ENCODE results near the gene ABCA6. TPM values are rescaled to one million over a fixed set of nuclear protein-coding genes. Genes with fewer than 3 reads are reported as not detected.

The ABCA6 gene
- total RNA-seq, 1 donor from 2014 or later = not detected

DNA sequence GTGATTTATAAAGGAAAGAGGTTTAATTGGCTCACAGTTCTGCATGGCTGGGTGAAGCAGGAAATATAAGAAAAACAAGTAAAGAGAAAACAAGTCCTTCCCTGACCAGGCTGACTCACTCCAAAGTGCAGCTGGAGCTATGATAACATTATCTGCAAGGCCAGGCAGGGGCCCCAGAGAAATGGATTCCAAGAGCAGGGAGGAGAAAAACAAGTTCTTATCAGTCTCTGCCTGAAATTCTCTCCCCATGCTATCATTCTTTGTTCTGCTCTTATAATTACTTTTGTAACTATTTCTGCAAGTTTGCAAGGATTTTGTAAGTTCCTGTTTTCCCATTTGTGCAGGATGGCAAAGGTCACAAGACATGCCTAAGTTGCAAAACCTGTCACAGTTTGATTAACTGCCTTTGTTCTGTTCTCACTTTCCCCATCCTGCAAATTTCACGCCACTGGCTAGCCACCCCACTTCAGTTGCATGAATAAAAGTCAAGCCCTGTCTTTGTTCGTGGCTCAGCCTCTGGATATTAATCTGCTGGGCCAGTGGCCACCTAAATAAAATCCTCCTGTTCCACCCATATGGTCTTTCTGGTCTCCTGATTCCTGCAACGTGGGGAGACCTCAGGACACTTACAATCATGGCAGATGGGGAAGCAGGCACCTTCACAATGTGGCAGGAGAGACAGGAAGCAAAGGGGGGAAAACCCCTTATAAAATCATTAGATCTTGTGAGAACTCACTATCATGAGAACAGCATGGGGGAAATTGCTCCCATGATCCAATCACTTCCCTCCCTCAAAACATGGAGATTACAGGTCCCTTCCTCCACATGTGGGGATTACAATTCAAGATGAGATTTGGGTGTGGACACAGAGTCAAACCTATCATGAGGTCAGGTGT is 94.1 kb downstream of the ABCA6 start:
- Histone ChIP-seq H3K4me3 (no peak overlapping the region), H3K36me3 (no peaks in the 10 kb centered on the region), H3K9me3 (ENCODE audit: low read depth) (no peaks in the 10 kb centered on the region), H3K79me2 (ENCODE audit: low read depth) (no peaks in the 10 kb centered on the region), H3K4me1 (no peaks in the 10 kb centered on the region), H4K20me1 (ENCODE audit: low read depth) (no peaks in the 10 kb centered on the region), H3K27me3 (no peaks in the 10 kb centered on the region), H3K9ac (no peak overlapping the region), H3K4me2 (no peak overlapping the region), H3F3A (ENCODE audit: low read depth) (no peaks in the 10 kb centered on the region), H3K27ac (no peak overlapping the region), H2AFZ (replicated peaks) (no peak overlapping the region)
- no peak overlapping the region for H3K4me3 Mint-ChIP-seq
- DNase-seq (ENCODE audit: low spot score) = no peak
- no peaks in the 10 kb centered on the region for H3K27me3 Mint-ChIP-seq (ENCODE audit: insufficient read depth, low read depth)
- peaks cover 17% of the 10 kb centered on the region for H3K9me3 Mint-ChIP-seq
- H3K4me1 Mint-ChIP-seq = peaks cover 20% of the 10 kb centered on the region
- H3K27ac Mint-ChIP-seq = peak overlapping the region; percentile 46
- TF ChIP-seq CTCF (IDR thresholded peaks at IDR 0.05) (no peak), EZH2 (IDR thresholded peaks at IDR 0.05) (no peak), EZH2phosphoT487 (IDR thresholded peaks at IDR 0.05) (no peak)
- H3K36me3 Mint-ChIP-seq = peaks cover 4% of the 10 kb centered on the region

DNA sequence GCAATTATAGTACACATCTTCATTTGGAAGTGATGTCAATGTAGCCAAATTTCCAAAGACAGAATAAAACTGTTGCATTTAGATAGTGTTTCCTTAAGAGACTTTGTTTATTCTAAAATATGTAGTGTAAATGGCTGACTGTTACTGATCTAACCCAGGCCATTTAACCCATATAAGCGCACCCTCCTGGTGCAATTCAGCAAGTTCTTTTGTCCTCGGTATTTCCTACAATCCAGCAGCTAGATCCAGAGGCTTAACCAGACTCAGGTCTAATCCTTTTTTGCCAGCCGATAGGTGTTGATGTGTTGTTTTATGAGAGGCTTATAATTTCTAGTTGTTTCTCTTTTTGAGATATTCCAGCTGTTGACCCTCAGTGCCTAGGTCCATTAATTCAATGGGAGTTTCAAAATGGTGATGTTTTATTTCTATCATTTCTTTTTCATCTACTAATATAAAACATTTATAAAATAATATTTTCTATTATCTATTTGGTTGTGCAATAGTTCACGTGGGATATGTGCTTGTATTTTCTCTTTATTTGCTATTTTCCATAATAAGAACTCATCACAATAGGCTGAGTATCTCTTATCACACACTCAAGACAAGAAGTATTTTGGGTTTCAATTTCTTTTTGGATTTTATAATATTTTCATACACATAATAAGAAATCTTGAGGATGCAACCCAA is 95.4 kb downstream of the ABCA6 start:
- peaks cover 20% of the 10 kb centered on the region for H3K4me1 Mint-ChIP-seq
- H3K27me3 Mint-ChIP-seq (ENCODE audit: insufficient read depth, low read depth) = no peaks in the 10 kb centered on the region
- peaks cover 14% of the 10 kb centered on the region for H3K9me3 Mint-ChIP-seq
- Histone ChIP-seq H3K4me2 (no peak overlapping the region), H4K20me1 (ENCODE audit: low read depth) (no peaks in the 10 kb centered on the region), H3K36me3 (no peaks in the 10 kb centered on the region), H2AFZ (replicated peaks) (no peak overlapping the region), H3F3A (ENCODE audit: low read depth) (no peaks in the 10 kb centered on the region), H3K4me1 (no peaks in the 10 kb centered on the region), H3K27me3 (no peaks in the 10 kb centered on the region), H3K9ac (no peak overlapping the region), H3K9me3 (ENCODE audit: low read depth) (no peaks in the 10 kb centered on the region), H3K4me3 (no peak overlapping the region), H3K27ac (no peak overlapping the region), H3K79me2 (ENCODE audit: low read depth) (no peaks in the 10 kb centered on the region)
- no peak overlapping the region for H3K27ac Mint-ChIP-seq
- peak; percentile 51 for DNase-seq (ENCODE audit: low spot score)
- no peak overlapping the region for H3K4me3 Mint-ChIP-seq
- H3K36me3 Mint-ChIP-seq = peaks cover 4% of the 10 kb centered on the region
- TF ChIP-seq CTCF (IDR thresholded peaks at IDR 0.05) (no peak), EZH2 (IDR thresholded peaks at IDR 0.05) (no peak), EZH2phosphoT487 (IDR thresholded peaks at IDR 0.05) (no peak)

- H3K36me3 ChIP-seq = no peaks in the 10 kb centered on the region
Measured at GRCh38 chr17:69045646-69046045, 96.0 kb downstream of the ABCA6 start.

More at GRCh38 chr17:69045646-69046045, 96.0 kb downstream of the ABCA6 start:
- Mint-ChIP-seq H3K27me3 (ENCODE audit: insufficient read depth, low read depth) (no peaks in the 10 kb centered on the region), H3K4me3 (no peak overlapping the region), H3K9me3 (peaks cover 14% of the 10 kb centered on the region), H3K4me1 (peaks cover 20% of the 10 kb centered on the region), H3K36me3 (peaks cover 4% of the 10 kb centered on the region), H3K27ac (no peak overlapping the region)
- Histone ChIP-seq H3K27me3 (no peaks in the 10 kb centered on the region), H3K27ac (no peak overlapping the region), H2AFZ (replicated peaks) (no peak overlapping the region), H3K9me3 (ENCODE audit: low read depth) (no peaks in the 10 kb centered on the region), H4K20me1 (ENCODE audit: low read depth) (no peaks in the 10 kb centered on the region), H3K79me2 (ENCODE audit: low read depth) (no peaks in the 10 kb centered on the region), H3F3A (ENCODE audit: low read depth) (no peaks in the 10 kb centered on the region), H3K4me3 (no peak overlapping the region), H3K4me2 (no peak overlapping the region), H3K9ac (no peak overlapping the region), H3K4me1 (no peaks in the 10 kb centered on the region)
- no peak for TF ChIP-seq CTCF (IDR thresholded peaks at IDR 0.05)
- no peak for TF ChIP-seq EZH2 (IDR thresholded peaks at IDR 0.05)
- no peak for TF ChIP-seq EZH2phosphoT487 (IDR thresholded peaks at IDR 0.05)
- DNase-seq (ENCODE audit: low spot score) = no peak

Data from neural progenitor cell (in vitro differentiated cells).